ENCODE measurements around the gene PLSCR3. TPM values are rescaled to one million over a fixed set of nuclear protein-coding genes. Genes with fewer than 3 reads are reported as not detected.
A peak's percentile ranks its signal among the peaks of the same experiment; 100 is the strongest.

PLSCR3 gene
- total RNA-seq = 9.0 and 13.2 TPM in 2 replicates

- peak within 1 kb of the TSS; percentile 82 for H3K4me3 ChIP-seq (ENCODE audit: low read depth, low read length)
- FAIRE-seq = no peak
- peak; percentile 77 for DNase-seq (ENCODE audit: low read depth)
- H3K27me3 ChIP-seq (ENCODE audit: control insufficient read depth, insufficient read depth, low read length) = no peaks in the 10 kb centered on the region
- peak; percentile 53 for TF ChIP-seq CTCF (IDR thresholded peaks at IDR 0.05; ENCODE audit: insufficient read depth, low read length, severe bottlenecking)
- H3K36me3 ChIP-seq (ENCODE audit: control insufficient read depth, insufficient read depth, low read length) = peaks cover 22% of the 10 kb centered on the region
Observed at GRCh38 chr17:7394452-7395191, at the start of gene PLSCR3. Gene PLSCR3, minus strand, starts transcription at chr17:7394525. Its CDS starts 415 bp downstream, at chr17:7394110.

GRCh38 chr17:7443499-7444485 is 49.5 kb upstream of the PLSCR3 start:
- DNase-seq (ENCODE audit: low read depth) = peak; percentile 95
- Histone ChIP-seq H3K4me3 (ENCODE audit: low read depth, low read length) (no peak overlapping the region), H3K27me3 (ENCODE audit: control insufficient read depth, insufficient read depth, low read length) (no peaks in the 10 kb centered on the region), H3K36me3 (ENCODE audit: control insufficient read depth, insufficient read depth, low read length) (peaks cover 2% of the 10 kb centered on the region)
- no peak for TF ChIP-seq CTCF (IDR thresholded peaks at IDR 0.05; ENCODE audit: insufficient read depth, low read length, severe bottlenecking)
- FAIRE-seq = peak; percentile 80

- DNase-seq (ENCODE audit: low read depth) (no peak), FAIRE-seq (no peak)
- Histone ChIP-seq H3K36me3 (ENCODE audit: control insufficient read depth, insufficient read depth, low read length) (peaks cover 2% of the 10 kb centered on the region), H3K27me3 (ENCODE audit: control insufficient read depth, insufficient read depth, low read length) (no peaks in the 10 kb centered on the region), H3K4me3 (ENCODE audit: low read depth, low read length) (no peak overlapping the region)
- TF ChIP-seq CTCF (IDR thresholded peaks at IDR 0.05; ENCODE audit: insufficient read depth, low read length, severe bottlenecking) = no peak
Observed at GRCh38 chr17:7442142-7442541, 47.8 kb upstream of the PLSCR3 start.

- H3K36me3 ChIP-seq (ENCODE audit: control insufficient read depth, insufficient read depth, low read length) = peaks cover 2% of the 10 kb centered on the region
- no peak for TF ChIP-seq CTCF (IDR thresholded peaks at IDR 0.05; ENCODE audit: insufficient read depth, low read length, severe bottlenecking)
- FAIRE-seq (no peak), DNase-seq (ENCODE audit: low read depth) (no peak)
- no peaks in the 10 kb centered on the region for H3K27me3 ChIP-seq (ENCODE audit: control insufficient read depth, insufficient read depth, low read length)
- H3K4me3 ChIP-seq (ENCODE audit: low read depth, low read length) = no peak overlapping the region
Observed at GRCh38 chr17:7441266-7441665, 46.9 kb upstream of the PLSCR3 start.

GRCh38 chr17:7440834-7441195 is 46.5 kb upstream of the PLSCR3 start:
- FAIRE-seq = no peak
- H3K27me3 ChIP-seq (ENCODE audit: control insufficient read depth, insufficient read depth, low read length) = no peaks in the 10 kb centered on the region
- DNase-seq (ENCODE audit: low read depth) = peak; percentile 25
- peaks cover 2% of the 10 kb centered on the region for H3K36me3 ChIP-seq (ENCODE audit: control insufficient read depth, insufficient read depth, low read length)
- TF ChIP-seq CTCF (IDR thresholded peaks at IDR 0.05; ENCODE audit: insufficient read depth, low read length, severe bottlenecking) = no peak
- peak overlapping the region; percentile 57 for H3K4me3 ChIP-seq (ENCODE audit: low read depth, low read length)
